GM18507 (cell line): ENCODE results near the gene LENG9.
"Not testable (repeated sequence)": the region's sequence is repeated elsewhere in the genome, so short reads cannot be mapped to it uniquely, and the experiment has no call there.

Experiments used
- DNase-seq: peaks from one replicate; pipeline ENCODE4 v3.0.0; 2011; ENCODE audit warnings: low read depth; ENCODE audit not compliant: insufficient read length; ENCODE audit errors: extremely low spot score
- FAIRE-seq: peaks from 2 replicates; lab custom pipeline; 2011; peaks lifted over from hg19 to GRCh38; lab: Jason Lieb, UNC

Gene LENG9

DNA sequence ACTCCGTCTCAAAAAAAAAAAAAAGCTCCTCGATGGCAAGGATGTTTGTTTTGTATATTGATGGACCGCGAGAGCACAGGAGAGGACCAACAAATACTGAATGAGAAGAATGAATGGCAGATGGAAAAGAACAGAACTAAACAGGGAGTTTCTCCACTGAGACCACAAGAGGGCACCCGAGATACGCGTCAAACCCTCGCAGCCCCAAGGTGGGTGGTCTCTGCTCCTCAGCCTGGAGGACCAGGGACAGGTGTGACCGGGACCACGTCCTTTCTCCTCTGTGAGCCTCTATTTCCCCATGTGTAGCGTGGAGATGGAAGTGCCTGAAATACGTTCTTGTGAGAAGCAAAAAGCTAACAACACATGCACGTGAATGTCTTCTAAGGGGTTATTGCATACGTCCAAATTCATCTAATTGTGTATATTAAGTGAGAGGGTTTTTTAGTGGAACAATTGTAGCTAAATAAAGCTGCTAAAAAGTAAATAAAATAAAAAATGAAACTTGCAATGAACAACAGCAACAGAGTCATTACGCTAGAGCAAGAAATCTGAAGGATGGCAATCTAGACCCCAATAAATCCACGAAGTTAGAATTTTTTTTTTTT lies 17.9 kb upstream of the LENG9 start:
- no peak for DNase-seq
- peak; percentile 90 for FAIRE-seq

DNA sequence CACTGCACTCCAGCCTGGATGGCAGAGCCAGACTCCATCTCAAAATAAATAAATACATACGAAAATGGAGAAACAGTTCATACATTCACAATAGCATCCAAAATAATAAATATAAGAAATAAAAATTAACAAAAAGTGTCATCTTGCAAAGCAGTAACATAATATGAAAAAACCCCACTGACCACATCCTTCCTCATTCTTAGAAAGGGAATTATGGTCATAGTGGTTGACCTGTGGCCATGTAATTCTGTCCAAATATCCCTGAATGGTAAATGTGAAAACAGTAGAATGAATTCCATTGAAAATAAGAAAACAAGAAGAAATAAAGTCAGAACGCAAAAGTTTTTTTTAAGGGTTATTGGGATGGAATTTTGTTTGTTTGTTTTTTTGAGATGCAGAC lies 16.5 kb upstream of the LENG9 start:
- DNase-seq (no peak), FAIRE-seq (no peak)

DNA sequence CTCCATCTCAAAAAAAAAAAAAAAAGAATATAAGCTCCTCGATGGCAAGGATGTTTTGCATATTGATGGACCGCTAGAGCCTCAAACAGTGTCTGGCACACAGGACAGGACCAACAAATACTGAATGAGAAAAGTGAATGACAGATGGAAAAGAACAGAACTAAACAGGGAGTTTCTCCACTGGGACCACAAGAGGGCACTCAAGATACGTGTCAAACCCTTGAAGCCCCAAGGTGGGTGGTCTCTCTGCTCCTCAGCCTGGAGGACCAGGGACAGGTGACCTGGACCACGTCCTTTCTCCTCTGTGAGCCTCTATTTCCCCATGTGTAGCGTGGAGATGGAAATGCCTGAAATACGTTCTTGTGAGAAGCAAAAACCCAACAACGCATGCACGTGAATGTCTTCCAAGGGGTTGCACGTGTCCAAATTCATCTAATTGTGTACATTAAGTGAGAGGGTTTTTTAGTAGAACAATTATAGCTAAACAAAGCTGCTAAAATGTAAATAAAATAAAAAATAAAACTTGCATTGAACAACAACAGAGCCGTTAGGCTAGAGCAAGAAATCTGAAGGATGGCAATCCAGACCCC lies 15.2 kb upstream of the LENG9 start:
- FAIRE-seq: peak; percentile 90
- DNase-seq: no peak

DNA sequence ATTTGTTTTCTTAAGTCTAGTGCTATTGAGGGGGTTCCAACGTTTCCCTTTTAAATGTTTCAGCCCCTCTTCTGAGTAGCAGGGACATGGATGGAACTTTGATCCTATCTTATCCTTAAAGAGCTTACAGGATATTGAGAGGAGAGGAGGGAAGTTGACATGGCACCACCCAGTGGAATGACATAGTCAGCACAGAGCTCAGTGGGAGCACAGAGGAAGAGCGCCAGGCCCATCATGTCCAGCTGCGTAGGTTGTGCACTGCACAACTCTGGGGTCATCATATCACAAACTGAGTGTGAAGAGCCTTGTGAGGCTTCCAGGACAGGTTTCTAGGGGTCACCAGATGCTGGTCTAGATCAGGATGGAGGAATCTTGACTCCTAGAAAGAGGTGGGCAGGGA lies 14.1 kb upstream of the LENG9 start:
- no peak for FAIRE-seq
- DNase-seq: no peak

DNA sequence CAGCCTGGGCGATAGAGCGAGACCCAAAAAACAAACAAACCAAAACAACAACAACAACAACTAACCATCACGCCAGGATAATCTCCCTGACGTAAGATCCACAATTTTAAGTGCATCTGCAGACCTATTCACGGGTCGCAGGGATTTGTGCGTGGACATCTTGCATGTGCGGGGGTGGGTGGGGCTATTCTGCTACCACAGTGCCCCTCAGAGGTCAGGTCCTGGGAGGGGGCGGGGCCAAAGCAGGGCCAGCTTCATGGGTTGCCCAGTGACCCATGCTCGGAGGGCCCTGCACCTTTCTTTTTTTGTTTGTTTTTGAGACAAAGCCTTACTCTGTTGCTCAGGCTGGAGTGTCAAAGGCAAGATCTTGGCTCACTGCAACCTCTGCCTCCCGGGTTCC lies 12.1 kb upstream of the LENG9 start:
- FAIRE-seq (no peak), DNase-seq (no peak)

DNA sequence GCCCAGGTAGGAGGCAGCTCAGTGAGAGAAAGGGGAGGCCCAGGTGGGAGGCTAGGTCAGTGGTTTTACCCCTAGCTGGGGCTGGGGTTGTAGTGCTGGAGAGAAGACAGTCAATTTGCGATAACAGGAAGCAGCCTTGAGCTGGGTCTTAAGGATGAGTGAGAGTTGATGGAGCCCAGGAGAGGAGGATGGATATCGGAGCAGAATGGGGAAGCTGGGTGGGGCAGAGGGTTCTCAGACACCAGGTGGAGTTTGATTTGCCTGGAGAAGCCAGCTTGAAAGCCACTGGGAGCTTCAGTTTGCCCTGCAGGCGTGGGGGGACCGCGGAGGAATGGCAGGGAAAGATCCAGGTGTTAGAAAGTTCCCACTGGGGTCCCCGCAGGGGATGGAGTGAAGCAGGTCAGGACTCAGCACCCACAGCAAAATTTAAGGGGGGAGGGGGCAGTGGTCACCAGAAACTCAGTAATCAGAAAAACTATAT lies 10.4 kb upstream of the LENG9 start:
- DNase-seq (no peak), FAIRE-seq (no peak)

DNA sequence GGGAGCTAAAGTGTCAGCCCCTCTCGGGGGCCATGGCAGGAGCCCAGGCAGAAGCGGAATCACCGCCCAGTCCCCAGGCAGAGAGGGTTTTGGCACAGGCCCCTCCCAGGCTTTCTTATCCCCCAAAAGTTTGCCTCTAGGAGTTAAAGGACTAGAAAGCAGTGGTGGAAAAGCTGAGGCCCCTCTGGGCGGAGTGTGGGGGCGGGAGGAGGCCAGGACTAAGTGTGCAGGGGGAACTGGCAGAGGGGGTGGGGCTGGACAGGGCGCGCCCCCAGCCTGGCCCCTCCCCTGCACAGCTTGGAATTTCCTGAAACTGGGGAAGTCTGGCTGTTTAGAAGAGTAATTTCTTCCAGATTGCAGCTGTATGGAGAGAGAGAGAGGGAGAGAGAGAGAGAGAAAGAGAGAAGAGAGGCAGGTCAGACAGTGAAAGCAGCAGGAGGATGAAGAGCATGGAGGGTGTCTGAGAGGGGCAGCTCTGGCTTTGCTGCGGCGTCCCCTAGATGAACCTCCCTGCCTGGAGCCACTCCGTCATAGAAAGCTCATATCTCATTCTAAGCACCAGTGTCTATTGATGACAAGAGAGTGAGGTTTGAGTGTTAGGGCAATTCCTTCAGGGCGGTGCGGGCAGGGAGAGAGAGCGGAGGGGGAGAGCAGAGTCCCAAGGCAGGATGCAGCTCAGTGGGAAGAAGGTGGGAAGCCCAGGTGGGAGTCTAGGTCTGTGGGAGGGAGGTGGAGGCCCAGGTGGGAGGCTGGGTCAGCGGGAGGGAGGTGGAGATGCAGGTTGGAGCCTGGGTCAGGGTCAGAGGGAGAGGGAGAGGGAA lies 9.7 kb upstream of the LENG9 start, which contains the start of gene CDC42EP5:
CDC42EP5 (minus strand) TSS at position 226 of the 821 bp plus-strand sequence. CDS start 7,749 bp downstream, outside the sequence.
- FAIRE-seq (no peak), DNase-seq (no peak)

DNA sequence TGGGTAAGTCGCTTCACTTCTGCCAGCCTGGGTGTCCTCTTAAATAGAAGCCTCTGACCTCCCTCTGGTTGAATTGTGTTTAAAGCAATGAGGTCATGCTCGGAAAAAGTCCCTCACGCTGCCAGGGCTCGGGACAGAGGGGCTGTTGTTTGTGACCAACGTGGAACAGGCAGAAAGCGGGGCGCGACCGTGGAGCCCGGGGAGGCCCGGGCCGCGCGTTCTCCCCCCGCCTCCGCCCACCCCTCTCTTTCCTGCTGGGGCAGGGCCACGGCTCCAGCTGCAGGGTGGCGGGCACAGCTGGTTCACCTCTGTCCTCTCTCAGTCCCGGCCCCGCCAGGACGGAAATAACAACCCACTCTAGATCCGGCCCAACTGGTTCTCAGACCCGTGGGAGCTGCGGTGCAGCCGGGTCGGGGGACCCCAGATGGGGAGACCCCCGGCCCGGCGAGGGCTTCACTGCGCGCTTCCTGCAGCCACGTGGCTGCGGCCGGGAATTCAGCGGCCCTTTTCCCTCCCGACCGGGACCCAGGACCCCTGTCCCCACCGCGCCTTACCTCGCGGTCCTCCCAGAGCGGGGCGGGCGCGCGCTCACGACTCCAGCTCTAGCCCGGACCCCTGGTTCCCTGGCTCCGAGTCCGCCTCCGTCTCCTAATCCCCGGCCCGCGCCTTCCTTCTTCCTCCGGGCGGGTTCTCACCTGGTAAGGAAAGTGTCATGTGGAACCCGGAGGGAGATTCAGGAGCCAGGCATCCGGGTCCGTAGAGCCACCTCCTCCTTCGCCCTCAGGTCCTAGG lies 7.6 kb upstream of the LENG9 start:
- FAIRE-seq (no peak), DNase-seq (no peak)

DNA sequence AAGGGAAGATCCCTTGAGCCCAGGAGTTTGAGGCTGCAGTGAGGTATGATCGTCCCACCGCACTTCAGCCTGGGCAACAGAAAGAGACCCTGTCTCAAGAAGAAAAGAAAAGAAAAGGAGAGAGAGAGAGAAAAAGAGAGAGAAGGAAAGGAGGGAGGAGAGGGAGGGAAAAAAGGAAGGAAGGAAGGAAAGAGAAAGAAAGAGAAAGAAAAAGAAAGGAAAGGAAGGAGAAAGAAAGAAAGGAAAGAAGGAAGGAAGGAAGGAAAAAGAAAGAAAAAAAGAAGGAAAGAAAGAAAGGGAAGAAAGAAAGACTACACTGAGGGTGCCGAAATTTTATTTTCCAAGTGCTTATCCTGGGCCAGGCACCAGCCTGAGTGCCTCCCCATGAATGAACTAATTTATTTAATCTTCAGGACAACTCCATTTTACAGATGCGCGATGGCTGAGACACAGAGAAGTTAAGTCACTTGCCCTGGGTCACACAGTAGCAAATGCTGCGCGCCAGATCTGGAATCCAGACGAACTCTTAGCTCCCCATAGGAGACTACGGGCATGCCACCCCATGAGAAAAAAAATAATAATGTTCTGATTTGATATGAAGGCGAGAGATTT lies 6.8 kb upstream of the LENG9 start:
- FAIRE-seq (no peak), DNase-seq (no peak)

DNA sequence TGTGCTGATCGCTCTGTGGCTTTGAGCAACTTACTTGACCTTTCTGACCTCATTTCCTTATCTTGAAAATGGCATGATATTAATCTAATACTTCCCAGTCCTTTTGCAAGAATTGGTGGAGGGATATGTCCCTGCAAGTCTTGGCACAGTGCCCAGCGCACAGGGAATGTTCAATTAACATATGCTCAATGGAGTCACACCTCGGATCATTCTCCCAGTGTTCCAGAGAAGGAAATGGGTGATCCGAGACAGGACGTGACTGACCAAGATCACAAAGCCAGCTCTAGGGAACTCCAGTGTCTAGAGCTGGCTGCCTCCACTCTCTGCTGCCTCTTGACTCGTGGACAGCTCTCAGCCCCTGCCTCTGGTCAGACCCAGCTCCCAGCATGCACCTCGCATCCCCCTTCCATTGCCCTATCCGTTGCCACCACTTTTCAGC lies 5.9 kb upstream of the LENG9 start:
- no peak for DNase-seq
- FAIRE-seq: no peak

DNA sequence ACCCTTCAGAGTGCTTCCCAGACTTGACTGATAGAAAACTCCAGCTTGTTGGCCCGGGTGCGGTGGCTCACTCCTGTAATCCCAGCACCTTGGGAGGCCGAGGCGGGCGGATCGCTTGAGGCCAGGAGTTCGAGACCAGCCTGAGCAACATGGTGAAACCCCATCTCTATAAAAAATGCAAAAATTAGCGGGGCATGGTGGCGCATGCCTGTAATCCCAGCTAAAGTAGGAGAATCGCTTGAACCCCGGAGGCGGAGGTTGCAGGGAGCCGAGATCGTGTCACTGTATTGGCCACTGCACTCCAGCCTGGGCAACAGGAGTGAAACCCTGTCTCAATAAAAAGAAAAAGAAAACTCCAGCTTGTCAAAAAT lies 2.5 kb upstream of the LENG9 start:
- DNase-seq, FAIRE-seq: not testable (repeated sequence)

DNA sequence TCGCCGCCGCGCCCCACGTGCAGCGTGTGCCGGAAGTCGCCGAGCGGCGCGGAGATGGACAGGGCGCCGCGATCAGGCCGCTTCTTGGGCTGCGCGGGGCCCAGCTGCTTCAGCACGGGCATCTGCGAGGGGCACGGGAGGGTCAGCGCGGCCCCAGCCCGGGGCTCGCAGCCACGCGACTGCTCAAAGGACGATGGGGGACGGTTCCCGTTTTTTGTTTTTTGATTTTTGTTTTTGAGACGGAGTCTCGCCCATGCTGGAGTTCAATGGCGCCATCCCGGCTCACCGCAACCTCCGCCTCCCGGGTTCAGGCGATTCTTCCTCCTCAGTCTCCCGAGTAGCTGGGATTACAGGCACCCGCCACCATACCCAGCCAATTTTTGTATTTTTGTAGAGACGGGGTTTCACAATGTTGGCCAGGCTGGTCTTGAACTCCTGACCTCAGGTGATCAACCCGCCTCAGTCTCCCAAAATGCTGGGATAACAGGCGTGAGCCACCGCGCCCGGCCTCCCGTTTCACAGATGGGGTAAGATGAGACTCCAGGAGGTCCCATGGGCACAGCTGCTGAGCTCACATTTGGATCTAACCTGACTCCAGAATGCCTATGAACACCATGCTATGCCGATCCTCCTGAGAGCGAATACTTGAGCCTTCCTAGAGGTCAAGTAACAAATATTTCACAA lies 2.0 kb upstream of the LENG9 start:
- FAIRE-seq: no peak

DNA sequence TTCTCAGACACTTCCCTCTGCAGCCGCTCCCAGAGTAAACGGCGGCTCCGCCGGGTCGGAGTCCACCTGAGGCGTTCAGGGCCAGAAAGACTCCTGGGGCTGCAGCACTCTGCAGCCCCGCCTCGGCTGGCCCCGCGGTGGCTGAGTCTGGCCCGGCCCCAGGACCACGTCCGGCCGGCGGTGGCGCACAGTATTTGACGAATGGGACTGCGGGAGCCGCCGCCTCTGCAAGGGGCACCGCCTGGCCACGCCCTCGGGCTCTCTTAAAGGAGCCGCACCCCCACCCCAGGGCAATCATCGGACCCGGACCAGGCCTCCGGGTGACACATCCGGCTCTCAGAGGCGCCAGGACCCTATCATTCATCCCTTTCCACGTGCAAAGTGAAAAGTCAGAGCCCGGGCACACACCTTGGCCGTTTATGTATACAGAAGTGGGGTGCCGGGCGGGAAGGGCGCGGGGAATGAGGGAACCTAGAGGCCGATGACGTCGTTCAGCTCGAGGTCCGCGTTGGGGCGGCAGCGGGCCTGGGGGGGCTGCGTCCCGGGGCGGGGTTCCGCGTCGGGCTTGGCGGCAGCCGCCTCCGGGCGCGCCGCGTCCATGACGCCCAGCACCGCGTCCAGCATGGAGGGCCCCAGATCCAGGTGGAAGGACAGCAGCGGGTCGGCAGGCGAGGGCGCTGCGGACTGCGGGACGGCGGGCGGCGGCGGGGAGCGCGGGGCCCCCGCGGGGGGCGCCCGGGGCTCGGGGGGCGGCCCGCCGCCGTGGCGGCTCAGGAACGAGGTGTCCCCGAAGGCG lies 1.2 kb upstream of the LENG9 start:
- DNase-seq (peak; percentile 80), FAIRE-seq (no peak)

More for the DNA sequence above, 2.0 kb upstream of the LENG9 start:
- no peak for DNase-seq

DNA sequence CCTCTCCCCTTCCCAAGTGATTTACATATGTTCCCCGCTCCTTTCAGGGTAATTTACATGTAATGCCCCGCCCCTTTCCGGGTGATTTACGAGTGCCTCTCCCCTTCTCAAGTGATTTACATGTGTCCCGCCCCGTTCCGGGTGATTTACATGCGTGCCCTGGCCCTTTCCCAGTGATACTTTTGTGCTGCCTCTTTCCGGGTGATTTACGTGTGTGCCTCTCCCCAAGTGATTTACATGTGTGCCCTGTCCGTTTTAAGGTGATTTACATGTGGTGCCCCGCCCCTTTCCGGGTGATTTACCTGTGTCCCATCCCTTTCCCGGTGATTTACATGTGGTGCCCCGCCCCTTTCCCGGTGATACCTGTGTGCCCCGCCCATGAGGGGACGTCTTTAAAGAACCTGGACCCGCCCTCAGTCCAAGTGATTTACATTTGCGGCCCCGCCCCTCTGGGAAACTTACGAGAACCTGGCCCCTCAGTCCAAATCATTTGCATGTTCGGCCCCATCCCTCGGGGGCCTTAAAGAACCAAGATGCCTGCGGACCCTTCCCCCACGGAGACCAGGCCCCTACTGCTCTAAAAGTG lies 559 bp upstream of the LENG9 start:
- peak; percentile 99 for FAIRE-seq
- no peak for DNase-seq

DNA sequence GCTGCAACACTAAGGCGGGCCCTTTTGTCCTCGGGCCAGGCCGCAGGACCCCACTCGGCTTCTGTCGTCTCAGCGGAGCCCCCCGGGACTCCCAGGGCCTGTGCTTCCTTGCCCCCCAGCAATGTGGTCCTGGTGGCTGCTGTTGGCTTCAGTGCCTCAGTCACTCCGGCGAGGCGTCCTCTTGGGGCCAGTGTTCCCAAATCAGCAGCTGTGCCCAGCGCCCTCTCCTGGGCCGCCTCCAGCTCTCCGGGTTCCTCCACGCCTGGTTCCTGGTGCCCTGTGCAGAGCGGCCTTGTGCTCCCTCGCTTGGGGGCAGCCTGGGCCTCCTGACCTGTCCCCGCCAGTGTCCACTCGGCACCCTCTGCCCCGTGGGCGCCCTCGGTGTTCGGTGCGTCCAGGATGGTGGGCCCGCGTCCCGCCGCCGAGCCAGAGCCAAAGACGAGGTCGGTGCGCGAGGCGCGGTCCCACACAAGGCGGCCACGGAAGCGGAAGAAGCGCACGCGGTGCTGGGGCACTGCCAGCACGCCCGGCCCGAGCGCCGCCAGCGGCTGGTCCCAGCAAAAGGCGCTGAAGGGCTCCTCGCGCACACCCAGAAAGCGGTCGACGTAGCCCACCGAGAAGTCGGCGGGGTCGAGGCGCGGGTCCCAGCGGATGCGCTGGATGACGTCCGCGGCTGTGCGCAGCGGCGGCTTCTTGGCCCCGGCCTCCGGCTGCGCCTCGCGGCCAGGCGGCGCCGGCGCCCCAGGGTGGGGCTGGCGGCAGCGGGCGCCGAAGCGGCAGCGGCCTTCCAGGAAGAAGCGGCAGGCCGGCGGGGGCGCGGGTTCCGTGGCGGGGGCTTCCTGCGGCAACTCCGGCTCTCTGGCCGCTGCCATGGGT lies 685 bp downstream of the LENG9 start:
- no peak for DNase-seq
- peak; percentile 63 for FAIRE-seq

DNA sequence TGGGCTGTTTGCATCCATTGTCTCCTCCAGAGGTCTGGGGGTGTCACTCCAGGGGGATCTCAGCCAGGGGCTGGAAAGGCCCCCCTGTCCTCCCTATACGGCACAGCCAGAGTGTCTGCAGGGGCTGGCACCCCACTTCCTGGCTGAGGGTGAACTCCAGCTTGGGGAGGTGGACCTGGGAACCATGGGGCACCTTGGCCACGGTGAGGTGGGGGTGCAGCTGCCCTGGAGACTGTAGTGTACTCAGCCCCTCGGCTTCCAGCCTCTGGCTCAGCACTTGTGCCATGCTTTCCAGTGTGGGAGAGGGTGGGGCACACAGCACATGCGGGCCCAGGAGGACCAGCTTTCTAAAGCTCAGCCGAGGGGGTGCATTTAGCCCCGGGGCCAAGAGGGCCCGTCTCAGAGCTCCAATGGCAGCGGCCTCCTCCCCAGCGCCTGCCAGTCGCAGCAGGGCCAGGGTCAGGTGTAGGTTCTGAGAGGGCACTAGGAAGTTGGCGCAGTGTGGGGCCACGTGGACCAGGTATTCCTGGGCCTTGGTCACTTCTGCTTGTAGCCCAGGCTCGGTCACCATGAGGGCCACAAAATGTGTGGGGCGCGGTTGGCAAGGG lies 1.4 kb downstream of the LENG9 start:
- no peak for DNase-seq
- FAIRE-seq: no peak
